Stimulated activated memory B cell treated with anti-CD40 and anti-IgM and Interleukin-4, amounts not matched to agents 10 μg/mL and 1 μg/mL and 100 μg/mL, for 72 hours (primary cell): Measurements from ENCODE around the gene NRN1L.
"Not testable (repeated sequence)": the region's sequence is repeated elsewhere in the genome, so short reads cannot be mapped to it uniquely, and the experiment has no call there.

Experiments
- ATAC-seq: fragments of 150-1000 bp; cut with Tn5 transposase; 2 replicates; pipeline ENCODE4 v1.10.0; 2021
- H3K27ac Mint-ChIP-seq: one replicate; pipeline ENCODE4 v1.8.0; 2022; ENCODE audit warnings: mild to moderate bottlenecking, mixed read lengths
- H3K27me3 Mint-ChIP-seq: one replicate; pipeline ENCODE4 v1.8.0; 2022; ENCODE audit warnings: mixed read lengths
- H3K36me3 Mint-ChIP-seq: one replicate; pipeline ENCODE4 v1.8.0; 2022; ENCODE audit warnings: mixed read lengths
- H3K4me1 Mint-ChIP-seq: one replicate; pipeline ENCODE4 v1.8.0; 2022; ENCODE audit warnings: mixed read lengths
- H3K4me3 Mint-ChIP-seq: one replicate; pipeline ENCODE4 v1.8.0; 2022; ENCODE audit warnings: mild to moderate bottlenecking, moderate library complexity, mixed read lengths
- H3K9me3 Mint-ChIP-seq: one replicate; pipeline ENCODE4 v1.8.0; 2022; ENCODE audit warnings: mixed read lengths

Gene NRN1L

GRCh38 chr16:67853670-67854069, 31.0 kb upstream of the NRN1L start:
- peaks cover 40% of the 10 kb centered on the region for H3K4me1 Mint-ChIP-seq
- peaks cover 7% of the 10 kb centered on the region for H3K36me3 Mint-ChIP-seq
- no peaks in the 10 kb centered on the region for H3K27me3 Mint-ChIP-seq
- no peaks in the 10 kb centered on the region for H3K9me3 Mint-ChIP-seq
- ATAC-seq: no peak
- H3K27ac Mint-ChIP-seq: no peak overlapping the region
- H3K4me3 Mint-ChIP-seq: no peak overlapping the region

- Mint-ChIP-seq H3K36me3 (peaks cover under 1% of the 10 kb centered on the region), H3K4me1 (peaks cover 34% of the 10 kb centered on the region), H3K27ac (no peak overlapping the region), H3K27me3 (no peaks in the 10 kb centered on the region), H3K4me3 (no peak overlapping the region), H3K9me3 (no peaks in the 10 kb centered on the region)
- no peak for ATAC-seq
Observed at GRCh38 chr16:67855789-67856188, 28.9 kb upstream of the NRN1L start.

DNA sequence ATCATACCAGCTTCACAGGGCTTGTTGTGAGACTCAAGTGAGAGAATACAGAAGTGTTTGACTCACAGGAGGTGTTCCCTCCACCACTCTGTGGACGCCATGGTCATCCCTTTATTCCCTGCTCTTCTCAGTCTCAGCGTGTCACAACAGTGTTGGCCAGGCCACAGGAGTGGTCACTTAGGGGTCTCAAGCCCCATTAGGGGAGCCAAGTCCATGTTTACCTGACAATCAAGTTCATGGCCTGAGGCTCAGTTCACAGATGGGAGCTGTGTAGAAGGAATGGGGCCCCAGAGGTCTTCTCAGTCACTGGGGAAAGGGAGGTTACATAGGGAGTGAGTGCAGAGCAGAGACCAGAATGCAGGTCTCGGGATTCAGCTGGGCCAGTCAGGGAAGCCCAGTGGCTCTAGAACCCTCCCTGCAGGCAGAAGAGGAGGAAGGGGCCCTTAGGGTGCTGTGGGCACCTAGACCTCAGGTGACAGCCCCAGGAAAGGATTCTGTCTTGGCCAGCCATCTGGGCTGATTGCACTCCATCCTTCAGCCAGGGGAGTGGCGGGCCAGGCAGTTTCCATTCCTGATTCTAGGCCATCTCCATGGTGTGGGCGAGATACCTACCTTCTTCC, 27.6 kb upstream of the NRN1L start:
- peak overlapping the region; percentile 12 for H3K27ac Mint-ChIP-seq

DNA sequence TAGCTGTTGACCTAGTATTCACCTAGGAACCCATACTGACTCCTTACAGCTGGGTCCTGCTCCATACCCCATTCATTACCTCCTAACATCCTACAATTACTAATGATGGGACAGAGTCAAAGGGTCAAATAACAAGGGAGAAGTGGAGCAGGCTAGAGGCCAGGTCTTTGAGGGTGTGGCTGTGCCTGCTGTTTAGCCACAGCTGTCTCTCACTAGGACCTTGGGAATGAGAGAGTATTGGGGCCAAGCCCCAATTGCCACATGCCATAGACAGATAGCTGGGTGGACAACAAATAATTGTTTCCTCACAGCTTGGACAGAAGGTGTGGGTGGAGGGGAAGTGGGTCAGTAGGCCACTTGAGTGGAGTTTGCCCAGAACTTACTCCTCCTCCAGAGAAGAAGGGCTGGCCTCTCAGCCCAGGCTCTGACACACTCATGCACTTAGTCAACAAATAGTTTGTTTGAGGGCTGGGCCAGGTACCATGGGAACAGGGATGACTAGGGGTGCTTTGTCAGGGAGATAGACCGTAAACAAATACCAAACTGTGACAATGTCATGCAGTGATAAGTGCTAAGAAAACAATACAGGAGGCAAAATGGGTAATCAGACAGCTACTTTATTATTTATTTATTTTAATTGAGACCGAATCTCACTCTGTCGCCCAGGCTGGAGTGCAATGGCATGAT, 27.0 kb upstream of the NRN1L start:
- ATAC-seq: peak; percentile 60
- no peaks in the 10 kb centered on the region for H3K27me3 Mint-ChIP-seq
- peaks cover 6% of the 10 kb centered on the region for H3K36me3 Mint-ChIP-seq
- peak overlapping the region; percentile 12 for H3K27ac Mint-ChIP-seq
- H3K4me3 Mint-ChIP-seq: no peak overlapping the region
- H3K9me3 Mint-ChIP-seq: no peaks in the 10 kb centered on the region
- peaks cover 50% of the 10 kb centered on the region for H3K4me1 Mint-ChIP-seq

More for the DNA sequence above, 27.6 kb upstream of the NRN1L start:
- no peak for ATAC-seq
- Mint-ChIP-seq H3K36me3 (peaks cover 6% of the 10 kb centered on the region), H3K4me1 (peaks cover 45% of the 10 kb centered on the region), H3K4me3 (no peak overlapping the region), H3K27me3 (no peaks in the 10 kb centered on the region), H3K9me3 (no peaks in the 10 kb centered on the region)

DNA sequence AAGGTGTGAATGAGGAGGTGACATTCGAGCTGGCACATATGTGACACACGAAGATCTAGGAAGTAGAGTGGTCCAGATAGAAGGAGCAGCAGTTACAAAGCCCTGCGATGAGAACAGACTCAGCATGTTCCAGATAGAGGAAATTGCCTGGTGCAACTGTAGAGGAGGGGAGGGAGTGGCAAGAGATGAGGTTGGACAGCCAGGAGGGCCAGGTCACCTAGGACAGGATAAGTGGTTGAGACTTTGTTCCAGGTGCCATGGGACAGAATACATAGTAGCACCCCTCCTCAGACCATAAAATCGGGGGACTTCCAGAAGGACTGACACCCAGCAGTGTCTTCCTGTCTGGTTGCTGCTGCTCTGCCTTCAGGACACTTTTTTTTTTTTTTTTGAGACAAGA, 26.2 kb upstream of the NRN1L start:
- H3K4me3 Mint-ChIP-seq: no peak overlapping the region
- ATAC-seq: no peak
- peaks cover 6% of the 10 kb centered on the region for H3K36me3 Mint-ChIP-seq
- H3K9me3 Mint-ChIP-seq: no peaks in the 10 kb centered on the region
- H3K27ac Mint-ChIP-seq: no peak overlapping the region
- H3K4me1 Mint-ChIP-seq: peaks cover 50% of the 10 kb centered on the region
- no peaks in the 10 kb centered on the region for H3K27me3 Mint-ChIP-seq

- no peak for ATAC-seq
- peaks cover 6% of the 10 kb centered on the region for H3K36me3 Mint-ChIP-seq
- peak overlapping the region; percentile 1 for H3K27ac Mint-ChIP-seq
- H3K4me1 Mint-ChIP-seq: peaks cover 50% of the 10 kb centered on the region
- no peaks in the 10 kb centered on the region for H3K9me3 Mint-ChIP-seq
- no peaks in the 10 kb centered on the region for H3K27me3 Mint-ChIP-seq
- no peak overlapping the region for H3K4me3 Mint-ChIP-seq
Observed at GRCh38 chr16:67860589-67861398, 23.9 kb upstream of the NRN1L start.

DNA sequence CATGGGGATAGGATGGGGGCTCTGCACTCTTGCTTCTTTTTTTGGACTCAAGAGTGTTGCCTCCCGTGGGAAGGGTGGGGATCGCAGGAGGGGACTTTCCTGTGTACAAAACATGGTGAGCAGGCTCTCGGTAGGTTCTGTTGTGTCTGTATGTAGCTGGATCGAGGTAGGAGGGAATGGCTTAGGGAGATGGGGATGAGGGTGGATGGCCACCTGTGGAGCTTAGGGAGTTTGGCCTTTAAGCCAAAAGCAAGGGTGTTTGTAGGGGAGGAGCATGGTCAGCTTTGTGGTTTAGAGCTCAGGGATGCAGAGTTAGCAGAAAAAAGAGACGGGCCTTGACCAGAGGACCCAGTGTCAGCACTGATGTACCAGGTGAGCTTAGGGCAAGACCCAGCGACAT, 22.8 kb upstream of the NRN1L start:
- H3K9me3 Mint-ChIP-seq: no peaks in the 10 kb centered on the region
- peaks cover 6% of the 10 kb centered on the region for H3K36me3 Mint-ChIP-seq
- peaks cover 47% of the 10 kb centered on the region for H3K4me1 Mint-ChIP-seq
- H3K27me3 Mint-ChIP-seq: no peaks in the 10 kb centered on the region
- no peak overlapping the region for H3K4me3 Mint-ChIP-seq
- H3K27ac Mint-ChIP-seq: peak overlapping the region; percentile 1
- ATAC-seq: no peak

DNA sequence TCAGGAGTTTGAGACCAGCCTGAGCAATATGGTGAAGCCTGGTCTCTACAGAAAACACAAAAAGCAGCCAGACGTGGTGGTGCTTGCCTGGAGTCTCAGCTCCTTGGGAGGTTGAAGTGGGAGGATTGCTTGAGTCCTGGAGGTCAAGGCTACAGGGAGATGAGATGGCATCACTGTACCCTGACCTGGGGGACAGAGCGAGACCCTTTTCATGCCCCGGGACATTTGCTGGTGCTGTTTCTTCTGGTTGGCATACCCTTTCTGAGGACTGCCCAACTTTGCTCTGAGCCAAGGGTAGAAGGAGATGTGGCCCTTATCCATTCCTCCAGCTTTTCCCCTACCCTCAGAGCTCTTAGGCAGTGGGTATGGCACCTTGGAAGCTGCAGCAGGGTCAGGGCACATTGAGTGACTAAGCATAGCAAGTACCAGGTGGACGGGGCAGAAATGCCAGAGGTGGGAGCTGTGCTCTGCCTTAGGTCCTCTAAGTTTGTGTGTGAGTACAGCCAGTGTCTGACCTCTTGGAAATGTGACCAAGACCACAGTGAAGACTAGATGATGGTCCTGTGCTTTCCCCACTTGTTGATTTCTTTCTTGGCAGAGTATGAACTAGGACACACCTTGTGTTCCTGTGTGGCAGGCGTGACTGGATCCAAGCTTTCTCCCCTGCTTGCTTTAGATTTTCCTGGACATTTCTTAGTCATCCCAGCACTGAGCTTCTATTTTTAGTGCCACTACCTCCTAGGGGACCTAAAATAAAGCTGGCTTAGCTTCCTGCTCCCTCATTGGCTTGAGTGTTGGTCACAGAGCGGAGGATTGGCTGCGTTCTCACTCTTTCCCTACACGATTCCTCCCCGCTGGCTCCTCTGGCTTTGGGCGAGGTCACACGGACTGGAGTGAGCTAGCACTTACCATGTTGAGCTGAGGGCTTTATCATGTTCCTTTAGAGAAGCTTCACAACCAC, 21.8 kb upstream of the NRN1L start:
- Mint-ChIP-seq H3K4me1 (peaks cover 37% of the 10 kb centered on the region), H3K27me3 (no peaks in the 10 kb centered on the region), H3K36me3 (peaks cover 6% of the 10 kb centered on the region), H3K4me3 (no peak overlapping the region), H3K9me3 (no peaks in the 10 kb centered on the region), H3K27ac (no peak overlapping the region)
- no peak for ATAC-seq

- H3K4me1 Mint-ChIP-seq: peaks cover 28% of the 10 kb centered on the region
- ATAC-seq, H3K9me3 Mint-ChIP-seq, H3K4me3 Mint-ChIP-seq, H3K27ac Mint-ChIP-seq, H3K27me3 Mint-ChIP-seq, H3K36me3 Mint-ChIP-seq: not testable (repeated sequence)
Observed at GRCh38 chr16:67864044-67864443, 20.6 kb upstream of the NRN1L start.

DNA sequence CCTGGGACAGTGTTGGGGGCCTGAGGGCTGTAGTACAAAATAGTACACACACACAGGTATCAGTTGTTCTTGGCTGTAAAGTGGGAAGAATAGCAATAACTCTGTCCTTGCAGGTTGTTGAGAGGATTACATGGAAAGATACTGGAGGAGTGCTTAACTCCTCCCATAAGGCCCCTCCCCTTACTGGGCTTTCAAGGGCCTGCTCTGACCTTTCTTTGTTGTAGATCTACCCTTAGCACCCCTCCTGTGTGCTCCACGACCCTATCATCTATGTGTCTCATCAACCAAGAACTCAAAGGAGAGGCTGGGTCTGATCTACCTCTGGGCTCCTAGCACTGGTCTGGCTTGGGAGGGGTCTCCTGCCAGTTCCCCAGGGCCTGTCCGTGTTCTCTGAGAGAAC, 20.1 kb upstream of the NRN1L start:
- H3K36me3 Mint-ChIP-seq: peaks cover 6% of the 10 kb centered on the region
- no peaks in the 10 kb centered on the region for H3K9me3 Mint-ChIP-seq
- no peak for ATAC-seq
- no peak overlapping the region for H3K4me3 Mint-ChIP-seq
- peak overlapping the region; percentile 37 for H3K27ac Mint-ChIP-seq
- peaks cover 28% of the 10 kb centered on the region for H3K4me1 Mint-ChIP-seq
- no peaks in the 10 kb centered on the region for H3K27me3 Mint-ChIP-seq

GRCh38 chr16:67865318-67865717, 19.4 kb upstream of the NRN1L start:
- H3K4me1 Mint-ChIP-seq: peaks cover 25% of the 10 kb centered on the region
- ATAC-seq: no peak
- peak overlapping the region; percentile 37 for H3K27ac Mint-ChIP-seq
- H3K27me3 Mint-ChIP-seq: no peaks in the 10 kb centered on the region
- H3K36me3 Mint-ChIP-seq: peaks cover 7% of the 10 kb centered on the region
- H3K9me3 Mint-ChIP-seq: no peaks in the 10 kb centered on the region
- no peak overlapping the region for H3K4me3 Mint-ChIP-seq

- Mint-ChIP-seq H3K9me3 (no peaks in the 10 kb centered on the region), H3K27me3 (no peaks in the 10 kb centered on the region), H3K36me3 (peaks cover 8% of the 10 kb centered on the region)
Observed at GRCh38 chr16:67868290-67868689, 16.4 kb upstream of the NRN1L start.

DNA sequence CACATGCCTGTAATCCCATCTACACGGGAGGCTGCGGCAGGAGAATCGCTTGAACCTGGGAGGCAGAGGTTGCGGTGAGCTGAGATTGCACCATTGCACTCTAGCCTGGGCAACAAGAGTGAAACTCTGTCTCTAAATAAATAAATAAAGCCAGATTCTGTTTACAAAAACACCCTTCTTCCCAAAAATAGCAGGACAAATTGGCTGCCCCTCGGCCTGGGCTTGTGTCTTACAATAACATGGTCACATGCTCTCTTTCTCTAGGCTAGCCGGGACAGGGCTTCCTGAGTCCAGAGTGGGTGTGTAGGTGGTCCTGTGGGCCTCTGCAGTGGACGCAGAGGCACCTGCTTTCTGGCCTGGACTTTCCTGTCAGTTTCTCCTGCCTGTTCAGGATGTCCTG, 15.0 kb upstream of the NRN1L start:
- no peak for ATAC-seq
- Mint-ChIP-seq H3K4me3 (no peak overlapping the region), H3K4me1 (peaks cover 23% of the 10 kb centered on the region), H3K9me3 (no peaks in the 10 kb centered on the region), H3K36me3 (peaks cover 8% of the 10 kb centered on the region), H3K27me3 (no peaks in the 10 kb centered on the region), H3K27ac (no peak overlapping the region)

More at GRCh38 chr16:67868290-67868689, 16.4 kb upstream of the NRN1L start:
- no peak overlapping the region for H3K4me3 Mint-ChIP-seq
- ATAC-seq: no peak
- peaks cover 13% of the 10 kb centered on the region for H3K4me1 Mint-ChIP-seq
- no peak overlapping the region for H3K27ac Mint-ChIP-seq

- Mint-ChIP-seq H3K4me3 (no peak overlapping the region), H3K27me3 (no peaks in the 10 kb centered on the region), H3K27ac (peak overlapping the region; percentile 89), H3K36me3 (peaks cover 8% of the 10 kb centered on the region), H3K9me3 (no peaks in the 10 kb centered on the region), H3K4me1 (peaks cover 36% of the 10 kb centered on the region)
- ATAC-seq: no peak
Observed at GRCh38 chr16:67871256-67871655, 13.4 kb upstream of the NRN1L start.
